GM21515 (cell line): ENCODE measurements around the gene BAG5.
"Not testable (repeated sequence)": the region's sequence is repeated elsewhere in the genome, so short reads cannot be mapped to it uniquely, and the experiment has no call there.

Experiments used
- ATAC-seq: cut with Tn5 transposase; IDR thresholded peaks from one replicate; pipeline ENCODE4 v1.9.1; 2021; ENCODE audit not compliant: unreplicated experiment

Gene BAG5

GRCh38 chr14:103512701-103513611 is 49.5 kb downstream of the BAG5 start:
- no peak for ATAC-seq

GRCh38 chr14:103512180-103512579 is 50.3 kb downstream of the BAG5 start:
- ATAC-seq = not testable (repeated sequence)

- ATAC-seq = no peak
Measured at GRCh38 chr14:103510724-103511693, 51.4 kb downstream of the BAG5 start.

- no peak for ATAC-seq
Measured at GRCh38 chr14:103509864-103510723, 52.4 kb downstream of the BAG5 start.

- ATAC-seq = no peak
Measured at GRCh38 chr14:103508521-103509329, 53.7 kb downstream of the BAG5 start.

GRCh38 chr14:103507751-103508150 is 54.7 kb downstream of the BAG5 start:
- ATAC-seq = no peak
